ENCODE results near the gene SMNDC1.

GRCh38 chr10:110254467-110254866, 50.3 kb downstream of the SMNDC1 start:
- TF ChIP-seq CTCF (IDR thresholded peaks at IDR 0.05; ENCODE audit: low read length): no peak
- no peak for TF ChIP-seq EZH2 (IDR thresholded peaks at IDR 0.05; ENCODE audit: borderline replicate concordance, low read length)

Data from OCI-LY1 (cell line).